ENCODE data around the gene NTRK3.

NTRK3 gene

DNA sequence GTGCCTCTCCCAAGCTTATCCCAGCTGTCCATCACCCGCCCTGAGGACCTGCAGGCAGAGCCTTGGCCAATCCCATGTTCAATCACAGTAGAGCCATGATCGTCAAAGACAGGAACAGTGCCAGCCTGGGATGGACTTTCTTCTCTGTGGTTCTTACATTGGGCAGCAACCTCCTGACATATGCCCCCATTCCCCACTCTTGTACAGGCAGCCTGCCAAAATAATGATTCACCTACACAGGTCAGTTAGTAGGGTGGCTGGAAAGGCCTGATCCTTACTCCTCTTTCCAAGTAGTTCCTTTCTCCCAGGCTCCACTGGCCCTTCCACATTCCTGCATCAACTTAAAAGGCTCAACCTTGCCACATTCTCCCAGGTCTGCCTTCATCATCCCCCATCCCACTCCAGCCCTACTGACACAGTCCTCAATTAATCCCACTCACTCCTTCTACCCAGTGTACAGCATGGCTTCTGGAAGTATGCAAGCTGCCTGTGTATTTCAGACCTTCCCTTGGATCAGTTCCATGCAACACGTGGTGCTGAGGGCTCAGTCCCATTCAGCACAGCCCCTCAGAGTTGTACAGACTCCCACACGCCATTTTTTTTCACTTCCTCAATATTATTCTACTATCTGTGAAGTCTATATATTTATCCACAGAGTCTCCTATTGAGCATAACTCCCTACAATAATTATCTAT is 189.8 kb downstream of the NTRK3 start:
- H3K4me3 ChIP-seq (replicated peaks; ENCODE audit: low read depth, low read length), result no peak overlapping the region
- TF ChIP-seq, protein P1, sequence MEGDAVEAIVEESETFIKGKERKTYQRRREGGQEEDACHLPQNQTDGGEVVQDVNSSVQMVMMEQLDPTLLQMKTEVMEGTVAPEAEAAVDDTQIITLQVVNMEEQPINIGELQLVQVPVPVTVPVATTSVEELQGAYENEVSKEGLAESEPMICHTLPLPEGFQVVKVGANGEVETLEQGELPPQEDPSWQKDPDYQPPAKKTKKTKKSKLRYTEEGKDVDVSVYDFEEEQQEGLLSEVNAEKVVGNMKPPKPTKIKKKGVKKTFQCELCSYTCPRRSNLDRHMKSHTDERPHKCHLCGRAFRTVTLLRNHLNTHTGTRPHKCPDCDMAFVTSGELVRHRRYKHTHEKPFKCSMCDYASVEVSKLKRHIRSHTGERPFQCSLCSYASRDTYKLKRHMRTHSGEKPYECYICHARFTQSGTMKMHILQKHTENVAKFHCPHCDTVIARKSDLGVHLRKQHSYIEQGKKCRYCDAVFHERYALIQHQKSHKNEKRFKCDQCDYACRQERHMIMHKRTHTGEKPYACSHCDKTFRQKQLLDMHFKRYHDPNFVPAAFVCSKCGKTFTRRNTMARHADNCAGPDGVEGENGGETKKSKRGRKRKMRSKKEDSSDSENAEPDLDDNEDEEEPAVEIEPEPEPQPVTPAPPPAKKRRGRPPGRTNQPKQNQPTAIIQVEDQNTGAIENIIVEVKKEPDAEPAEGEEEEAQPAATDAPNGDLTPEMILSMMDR (IDR thresholded peaks at IDR 0.05; ENCODE audit: low read depth, low read length, missing control alignments), result no peak
- DNase-seq (ENCODE audit: extremely low read depth, low read depth), result no peak

DNA sequence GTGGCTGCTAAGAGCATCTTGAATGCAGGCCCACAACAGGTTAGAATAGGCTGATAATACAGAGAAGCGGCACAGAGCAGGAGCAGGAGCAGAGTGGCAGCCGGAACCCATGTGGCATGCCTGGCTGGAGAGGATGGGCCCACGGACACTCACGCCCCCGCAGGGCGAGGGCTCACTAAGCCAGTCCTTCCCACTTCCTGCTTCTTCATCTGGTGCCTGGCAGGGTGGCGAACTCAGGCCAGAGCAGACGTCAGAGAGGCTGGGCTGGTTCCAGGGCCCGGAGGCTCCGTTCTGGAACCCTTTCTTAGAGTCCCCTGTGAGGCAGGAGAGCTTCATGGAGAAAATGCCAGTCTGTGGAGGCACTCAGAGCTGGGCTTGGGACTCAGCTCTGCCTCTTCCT is 195.1 kb downstream of the NTRK3 start:
- TF ChIP-seq, protein P1 (IDR thresholded peaks at IDR 0.05; ENCODE audit: low read depth, low read length, missing control alignments), result no peak
- no peak overlapping the region for H3K4me3 ChIP-seq (replicated peaks; ENCODE audit: low read depth, low read length)

DNA sequence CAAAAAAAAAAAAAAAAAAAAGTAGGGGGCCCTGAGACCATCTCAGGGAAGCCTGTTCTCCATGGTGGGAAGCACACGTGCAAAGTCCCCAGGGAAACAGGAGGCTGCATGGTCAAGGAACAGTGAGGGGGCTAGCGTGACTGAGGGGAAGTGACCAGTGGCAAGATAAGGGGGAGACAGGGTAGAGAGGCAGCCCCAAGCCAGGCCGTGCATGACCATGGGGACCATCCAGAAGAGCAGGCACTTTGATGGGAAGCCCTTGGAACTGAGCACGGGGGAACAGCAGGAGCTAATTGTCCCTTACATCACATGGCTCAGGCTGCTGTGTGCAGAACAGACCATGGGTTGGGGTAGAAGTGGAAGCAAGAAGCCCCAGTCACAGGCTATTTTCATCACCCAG is 196.2 kb downstream of the NTRK3 start:
- no peak overlapping the region for H3K4me3 ChIP-seq (replicated peaks; ENCODE audit: low read depth, low read length)
- TF ChIP-seq, protein P1 (IDR thresholded peaks at IDR 0.05; ENCODE audit: low read depth, low read length, missing control alignments), result no peak
- no peak for DNase-seq (ENCODE audit: extremely low read depth, low read depth)

More for the DNA sequence above, 195.1 kb downstream of the NTRK3 start:
- DNase-seq (ENCODE audit: extremely low read depth, low read depth), result no peak

DNA sequence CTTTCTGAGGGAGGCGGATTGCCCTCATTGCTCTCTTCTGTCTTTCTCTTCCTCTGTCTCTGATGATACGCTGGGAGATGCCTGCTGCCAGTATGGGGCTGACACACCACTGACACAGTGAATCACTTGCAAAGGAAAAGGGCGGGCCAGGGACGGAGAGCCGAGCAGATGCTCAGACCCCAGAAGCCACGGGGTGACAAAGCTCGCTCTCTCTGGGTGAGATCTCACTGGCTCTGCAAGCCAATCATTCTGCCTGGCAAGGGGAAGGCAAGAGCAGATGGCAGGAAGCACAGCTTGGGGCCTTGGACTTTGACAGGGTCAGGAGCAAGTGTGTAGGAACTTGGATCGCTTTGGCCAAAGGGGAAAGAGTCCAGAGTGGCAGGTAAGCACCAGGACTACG is 198.7 kb downstream of the NTRK3 start:
- TF ChIP-seq, protein P1 (IDR thresholded peaks at IDR 0.05; ENCODE audit: low read depth, low read length, missing control alignments), result no peak
- no peak for DNase-seq (ENCODE audit: extremely low read depth, low read depth)
- no peak overlapping the region for H3K4me3 ChIP-seq (replicated peaks; ENCODE audit: low read depth, low read length)

DNA sequence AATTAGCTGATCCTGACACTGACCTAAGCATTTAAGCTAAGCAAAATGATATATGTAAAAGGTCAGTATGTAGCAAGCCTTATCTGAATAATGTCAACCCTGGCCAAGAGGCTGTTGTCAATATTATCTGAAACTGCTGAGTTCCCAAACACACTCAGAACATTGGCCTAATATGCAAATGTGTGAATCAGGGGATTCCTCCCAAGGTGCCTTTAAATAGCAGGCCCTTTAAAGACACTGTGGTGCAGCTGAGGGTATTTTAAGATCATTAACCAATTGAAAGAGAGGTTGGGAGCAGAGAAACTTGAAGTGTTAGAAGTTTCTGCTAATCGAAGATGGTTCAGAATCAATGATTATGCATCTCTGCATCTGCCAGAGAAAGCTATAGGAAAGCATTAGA is 207.0 kb downstream of the NTRK3 start:
- no peak overlapping the region for H3K4me3 ChIP-seq (replicated peaks; ENCODE audit: low read depth, low read length)
- TF ChIP-seq, protein P1 (IDR thresholded peaks at IDR 0.05; ENCODE audit: low read depth, low read length, missing control alignments), result no peak
- no peak for DNase-seq (ENCODE audit: extremely low read depth, low read depth)

DNA sequence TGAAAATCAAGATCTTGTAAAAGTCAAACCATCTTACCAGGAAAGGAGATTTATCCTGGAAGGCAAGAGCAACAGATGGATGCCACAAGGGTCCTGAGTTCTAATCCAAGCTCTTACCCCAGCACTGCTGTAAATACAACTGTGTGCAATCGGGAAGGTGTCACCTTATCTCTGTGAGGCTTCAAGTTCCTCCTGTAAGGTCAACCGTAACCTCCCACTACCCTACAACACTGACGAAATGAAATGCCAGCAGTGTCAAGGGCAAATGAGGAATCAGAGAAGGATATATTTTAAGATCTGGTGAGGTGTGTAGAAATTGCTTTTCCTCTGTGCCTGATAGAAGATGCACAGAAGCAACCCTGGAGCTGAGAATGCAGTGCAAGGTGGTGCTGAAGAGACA is 207.8 kb downstream of the NTRK3 start:
- no peak overlapping the region for H3K4me3 ChIP-seq (replicated peaks; ENCODE audit: low read depth, low read length)
- DNase-seq (ENCODE audit: extremely low read depth, low read depth), result no peak
- TF ChIP-seq, protein P1 (IDR thresholded peaks at IDR 0.05; ENCODE audit: low read depth, low read length, missing control alignments), result no peak

DNA sequence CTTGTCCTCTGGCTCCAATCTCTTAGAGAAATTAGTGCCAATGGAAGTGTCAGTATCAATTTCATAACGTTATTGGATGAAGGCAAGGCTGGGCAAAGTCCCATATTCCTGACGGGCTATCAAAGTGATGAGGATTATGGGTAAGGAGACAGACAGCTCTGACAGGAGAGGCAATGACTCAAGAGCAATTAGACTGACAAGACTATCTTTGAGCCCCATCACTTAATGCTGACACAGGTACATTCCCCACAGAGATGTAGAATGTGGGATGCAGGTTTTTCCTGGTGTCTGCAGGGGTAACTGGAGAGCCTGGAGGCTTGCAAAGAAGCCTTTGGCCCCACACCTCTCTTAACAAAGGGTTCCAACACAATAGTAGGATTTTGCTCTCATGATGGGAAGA is 208.3 kb downstream of the NTRK3 start:
- H3K4me3 ChIP-seq (replicated peaks; ENCODE audit: low read depth, low read length), result no peak overlapping the region
- no peak for DNase-seq (ENCODE audit: extremely low read depth, low read depth)
- TF ChIP-seq, protein P1 (IDR thresholded peaks at IDR 0.05; ENCODE audit: low read depth, low read length, missing control alignments), result no peak
